Sigmoid colon (tissue), 4 donors: ENCODE data around the gene USP33.

Source experiments
- POLR2A ChIP-seq, 2 donors: fragments of 450-650 bp; IDR thresholded peaks; one replicate each; pipeline ENCODE4 v1.6.1; 2016; ENCODE audit warnings: antibody characterized with exemption in 2 of 2, mild to moderate bottlenecking in 2 of 2, moderate library complexity in 2 of 2
- POLR2AphosphoS5 ChIP-seq, 4 donors: sonication (generic); formaldehyde crosslinking; IDR thresholded peaks; one replicate each; pipeline ENCODE4 v1.6.1; 2017; ENCODE audit warnings: antibody characterized with exemption in 4 of 4
- TF ChIP-seq, protein P1 (sequence below), 4 experiments: fragments of 450-650 bp in 3 of 4; fragments of 200-600 bp in 1 of 4; IDR thresholded peaks; one replicate each; pipeline ENCODE4 v1.5.1; 2016 to 2019; ENCODE audit warnings: antibody characterized with exemption in 4 of 4, mild to moderate bottlenecking in 3 of 4, moderate library complexity in 2 of 4

DNA sequence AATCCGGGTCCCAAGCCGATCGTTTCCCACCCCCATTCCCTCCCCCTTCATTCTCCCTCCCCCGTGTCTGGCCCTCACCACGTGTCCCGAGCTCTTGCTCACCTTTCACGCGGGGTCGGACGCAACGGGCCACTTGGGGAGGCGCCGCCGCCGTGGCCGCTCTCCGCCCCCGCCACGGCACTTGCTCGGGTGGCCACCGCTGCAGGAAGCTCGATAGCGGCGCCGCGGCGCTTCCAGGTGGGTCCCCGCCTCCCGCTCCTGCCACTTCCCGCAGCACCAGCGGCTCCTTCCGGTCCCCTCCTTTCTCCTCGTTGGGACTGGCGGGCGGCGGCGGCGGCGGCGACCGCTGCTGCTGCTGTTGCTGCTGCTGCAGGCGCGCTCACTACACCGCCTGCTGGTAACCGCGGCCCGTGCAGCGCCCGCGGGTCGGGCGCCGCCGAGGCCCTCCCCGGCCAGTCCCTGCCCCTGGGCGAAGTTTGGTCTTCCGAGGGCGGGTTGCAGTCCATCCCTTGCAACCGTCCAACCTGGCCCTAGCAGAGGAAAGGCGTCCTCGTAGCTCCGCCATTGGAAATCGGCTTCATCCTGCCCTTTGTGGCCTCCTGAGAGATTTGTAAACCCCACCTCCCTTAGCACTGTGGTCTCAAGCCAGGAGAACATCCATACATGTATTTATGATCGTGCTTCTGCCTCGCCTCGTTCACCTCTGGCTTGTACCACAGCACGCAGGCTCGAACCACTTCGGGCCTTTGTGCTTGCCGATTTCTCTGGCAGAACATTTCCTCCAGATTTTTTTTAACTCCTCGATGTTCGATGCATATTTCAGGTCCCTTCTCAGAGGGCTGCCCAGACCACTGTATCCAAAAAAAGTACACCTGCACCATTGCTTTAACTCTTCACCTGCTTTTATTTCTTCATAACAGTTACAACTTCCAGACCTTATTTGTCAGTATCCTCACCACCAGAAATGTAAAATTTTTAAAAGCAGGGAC lies 76.2 kb downstream of the USP33 start:
- TF ChIP-seq POLR2A (IDR thresholded peaks at IDR 0.05) (no peak), POLR2AphosphoS5 (IDR thresholded peaks at IDR 0.05) (peak in 3 of 4 donors; percentile 47 to 48 (median 47))
- TF ChIP-seq, protein P1, sequence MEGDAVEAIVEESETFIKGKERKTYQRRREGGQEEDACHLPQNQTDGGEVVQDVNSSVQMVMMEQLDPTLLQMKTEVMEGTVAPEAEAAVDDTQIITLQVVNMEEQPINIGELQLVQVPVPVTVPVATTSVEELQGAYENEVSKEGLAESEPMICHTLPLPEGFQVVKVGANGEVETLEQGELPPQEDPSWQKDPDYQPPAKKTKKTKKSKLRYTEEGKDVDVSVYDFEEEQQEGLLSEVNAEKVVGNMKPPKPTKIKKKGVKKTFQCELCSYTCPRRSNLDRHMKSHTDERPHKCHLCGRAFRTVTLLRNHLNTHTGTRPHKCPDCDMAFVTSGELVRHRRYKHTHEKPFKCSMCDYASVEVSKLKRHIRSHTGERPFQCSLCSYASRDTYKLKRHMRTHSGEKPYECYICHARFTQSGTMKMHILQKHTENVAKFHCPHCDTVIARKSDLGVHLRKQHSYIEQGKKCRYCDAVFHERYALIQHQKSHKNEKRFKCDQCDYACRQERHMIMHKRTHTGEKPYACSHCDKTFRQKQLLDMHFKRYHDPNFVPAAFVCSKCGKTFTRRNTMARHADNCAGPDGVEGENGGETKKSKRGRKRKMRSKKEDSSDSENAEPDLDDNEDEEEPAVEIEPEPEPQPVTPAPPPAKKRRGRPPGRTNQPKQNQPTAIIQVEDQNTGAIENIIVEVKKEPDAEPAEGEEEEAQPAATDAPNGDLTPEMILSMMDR (IDR thresholded peaks at IDR 0.05): peak; percentile 49 to 90 (median 79)
